ENCODE results near the gene KCNMA1.
"Not testable (repeated sequence)": the region's sequence is repeated elsewhere in the genome, so short reads cannot be mapped to it uniquely, and the experiment has no call there.

Gene KCNMA1

GRCh38 chr10:77666821-77667220 lies 29.2 kb upstream of the KCNMA1 start:
- DNase-seq (ENCODE audit: low read depth, low spot score), result no peak
- no peak overlapping the region for H3K4me3 ChIP-seq (ENCODE audit: low read length)

GRCh38 chr10:77664696-77665095 lies 27.1 kb upstream of the KCNMA1 start:
- DNase-seq (ENCODE audit: low read depth, low spot score), result no peak
- no peak overlapping the region for H3K4me3 ChIP-seq (ENCODE audit: low read length)

- H3K4me3 ChIP-seq (ENCODE audit: low read length), result no peak overlapping the region
- DNase-seq (ENCODE audit: low read depth, low spot score), result no peak
Measured at GRCh38 chr10:77664008-77664407, 26.4 kb upstream of the KCNMA1 start.

GRCh38 chr10:77661674-77662073 lies 24.1 kb upstream of the KCNMA1 start:
- DNase-seq (ENCODE audit: low read depth, low spot score), result no peak
- no peak overlapping the region for H3K4me3 ChIP-seq (ENCODE audit: low read length)

GRCh38 chr10:77661100-77661499 lies 23.5 kb upstream of the KCNMA1 start:
- DNase-seq (ENCODE audit: low read depth, low spot score), result no peak
- H3K4me3 ChIP-seq (ENCODE audit: low read length), result no peak overlapping the region

GRCh38 chr10:77659046-77659670 lies 21.6 kb upstream of the KCNMA1 start:
- not testable (repeated sequence) for DNase-seq (ENCODE audit: low read depth, low spot score); H3K4me3 ChIP-seq (ENCODE audit: low read length)

- H3K4me3 ChIP-seq (ENCODE audit: low read length), result no peak overlapping the region
- DNase-seq (ENCODE audit: low read depth, low spot score), result no peak
Measured at GRCh38 chr10:77653210-77653609, 15.6 kb upstream of the KCNMA1 start.

- no peak overlapping the region for H3K4me3 ChIP-seq (ENCODE audit: low read length)
- no peak for DNase-seq (ENCODE audit: low read depth, low spot score)
Measured at GRCh38 chr10:77649333-77650331, 12.0 kb upstream of the KCNMA1 start.

GRCh38 chr10:77648472-77648871 lies 10.9 kb upstream of the KCNMA1 start:
- DNase-seq (ENCODE audit: low read depth, low spot score), result no peak
- no peak overlapping the region for H3K4me3 ChIP-seq (ENCODE audit: low read length)

GRCh38 chr10:77647543-77648293 lies 10.1 kb upstream of the KCNMA1 start:
- H3K4me3 ChIP-seq (ENCODE audit: low read length), result no peak overlapping the region
- DNase-seq (ENCODE audit: low read depth, low spot score), result no peak

GRCh38 chr10:77644557-77645243 lies 7.1 kb upstream of the KCNMA1 start:
- no peak overlapping the region for H3K4me3 ChIP-seq (ENCODE audit: low read length)
- no peak for DNase-seq (ENCODE audit: low read depth, low spot score)

GRCh38 chr10:77643795-77644468 lies 6.3 kb upstream of the KCNMA1 start:
- DNase-seq (ENCODE audit: low read depth, low spot score), result peak; percentile 50
- H3K4me3 ChIP-seq (ENCODE audit: low read length), result no peak overlapping the region

- DNase-seq (ENCODE audit: low read depth, low spot score), result peak; percentile 59
- no peak overlapping the region for H3K4me3 ChIP-seq (ENCODE audit: low read length)
Measured at GRCh38 chr10:77641788-77642397, 4.3 kb upstream of the KCNMA1 start.

- no peak overlapping the region for H3K4me3 ChIP-seq (ENCODE audit: low read length)
- no peak for DNase-seq (ENCODE audit: low read depth, low spot score)
Measured at GRCh38 chr10:77641344-77641743, 3.7 kb upstream of the KCNMA1 start.

GRCh38 chr10:77640167-77640566 lies 2.6 kb upstream of the KCNMA1 start:
- no peak overlapping the region for H3K4me3 ChIP-seq (ENCODE audit: low read length)

GRCh38 chr10:77639756-77640155 lies 2.1 kb upstream of the KCNMA1 start:
- no peak for DNase-seq (ENCODE audit: low read depth, low spot score)
- H3K4me3 ChIP-seq (ENCODE audit: low read length), result no peak overlapping the region

More at GRCh38 chr10:77640167-77640566, 2.6 kb upstream of the KCNMA1 start:
- DNase-seq (ENCODE audit: low read depth, low spot score), result no peak

GRCh38 chr10:77638321-77639101 lies 903 bp upstream of the KCNMA1 start:
- no peak for DNase-seq (ENCODE audit: low read depth, low spot score)
- H3K4me3 ChIP-seq (ENCODE audit: low read length), result no peak overlapping the region

Measured in Jurkat, Clone E6-1 (cell line).